Measurements from ENCODE around the gene FSHR.

FSHR gene, protein sequence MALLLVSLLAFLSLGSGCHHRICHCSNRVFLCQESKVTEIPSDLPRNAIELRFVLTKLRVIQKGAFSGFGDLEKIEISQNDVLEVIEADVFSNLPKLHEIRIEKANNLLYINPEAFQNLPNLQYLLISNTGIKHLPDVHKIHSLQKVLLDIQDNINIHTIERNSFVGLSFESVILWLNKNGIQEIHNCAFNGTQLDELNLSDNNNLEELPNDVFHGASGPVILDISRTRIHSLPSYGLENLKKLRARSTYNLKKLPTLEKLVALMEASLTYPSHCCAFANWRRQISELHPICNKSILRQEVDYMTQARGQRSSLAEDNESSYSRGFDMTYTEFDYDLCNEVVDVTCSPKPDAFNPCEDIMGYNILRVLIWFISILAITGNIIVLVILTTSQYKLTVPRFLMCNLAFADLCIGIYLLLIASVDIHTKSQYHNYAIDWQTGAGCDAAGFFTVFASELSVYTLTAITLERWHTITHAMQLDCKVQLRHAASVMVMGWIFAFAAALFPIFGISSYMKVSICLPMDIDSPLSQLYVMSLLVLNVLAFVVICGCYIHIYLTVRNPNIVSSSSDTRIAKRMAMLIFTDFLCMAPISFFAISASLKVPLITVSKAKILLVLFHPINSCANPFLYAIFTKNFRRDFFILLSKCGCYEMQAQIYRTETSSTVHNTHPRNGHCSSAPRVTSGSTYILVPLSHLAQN

DNA sequence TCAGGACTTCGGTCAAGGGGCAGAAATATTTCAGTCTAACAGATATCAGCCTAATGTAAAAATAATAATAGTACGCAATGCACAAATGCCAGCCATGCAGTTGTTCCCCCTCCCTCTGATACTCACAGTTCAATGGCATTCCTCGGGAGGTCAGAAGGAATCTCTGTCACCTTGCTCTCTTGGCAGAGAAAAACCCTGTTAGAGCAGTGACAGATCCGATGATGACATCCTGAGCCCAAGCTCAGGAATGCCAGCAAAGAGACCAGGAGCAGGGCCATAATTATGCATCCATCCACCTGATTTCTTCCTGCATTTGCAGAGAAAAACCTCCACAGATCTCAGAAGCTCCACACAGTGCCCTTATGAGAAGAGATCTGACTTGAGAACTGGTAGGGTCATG, at the start of gene FSHR:
FSHR (minus strand) TSS at position 376 of the 400 bp plus-strand sequence; CDS start at position 278, 98 bp downstream.
- DNase-seq, result no peak

DNA sequence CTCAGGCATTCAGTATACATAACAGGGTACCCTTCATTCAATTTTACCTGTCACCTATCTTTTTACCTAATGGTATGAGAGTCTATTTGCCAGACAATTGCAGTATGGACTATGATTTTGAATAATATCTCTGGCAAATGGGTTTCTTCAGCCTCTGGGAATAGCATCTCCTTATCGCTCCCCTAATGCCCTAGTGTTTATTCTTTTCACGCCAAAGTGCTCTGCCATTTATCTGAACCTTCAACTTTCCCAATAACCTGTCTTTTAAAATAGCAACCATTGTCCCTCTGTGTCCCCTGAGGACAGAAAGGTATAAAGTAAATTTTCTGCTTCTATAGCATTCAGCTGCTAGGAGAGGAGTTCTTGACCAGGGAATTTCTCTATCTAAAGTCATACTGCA, 45.0 kb upstream of the FSHR start:
- DNase-seq, result no peak

- no peak for DNase-seq
These were observed 40.4 kb upstream of the FSHR start for GRCh38 chr2:49194701-49195100.

- no peak for DNase-seq
These were observed 37.7 kb upstream of the FSHR start for GRCh38 chr2:49192036-49192435.

DNA sequence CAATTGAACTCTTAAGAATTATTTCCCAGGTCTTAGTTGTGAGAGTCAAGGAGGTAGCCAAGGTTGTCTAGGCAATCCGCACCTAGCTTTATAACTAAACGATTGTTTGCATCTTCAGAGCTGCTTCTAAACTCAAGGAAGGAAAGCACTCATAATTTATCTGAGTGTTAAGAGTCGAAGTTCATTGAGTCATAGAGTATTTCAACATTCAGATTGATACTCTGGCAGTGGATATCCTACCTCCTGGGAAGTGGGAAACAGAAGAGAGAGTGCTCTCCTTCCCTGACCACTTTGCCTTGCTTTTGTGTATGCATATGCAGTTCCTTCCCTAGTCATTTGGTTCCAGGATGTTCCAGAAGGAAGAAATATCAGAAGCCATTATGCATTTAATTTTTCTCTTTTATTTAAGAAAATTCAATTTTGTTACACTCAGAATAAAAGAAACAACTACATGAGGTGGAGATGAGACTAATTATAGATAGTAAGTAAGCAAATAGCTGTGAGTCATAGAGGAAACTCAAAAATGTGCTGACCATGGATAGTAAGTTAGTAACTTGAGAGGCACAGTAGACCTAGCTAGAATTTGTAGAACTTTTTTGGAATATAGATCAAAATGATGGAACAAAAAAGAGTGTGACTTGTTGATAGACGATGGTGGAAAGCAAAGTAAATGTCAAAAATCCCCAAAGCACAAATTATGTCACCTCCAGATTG, 35.4 kb upstream of the FSHR start:
- no peak for DNase-seq

- no peak for DNase-seq
These were observed 31.8 kb upstream of the FSHR start for GRCh38 chr2:49186050-49186648.

- no peak for DNase-seq
These were observed 24.3 kb upstream of the FSHR start for GRCh38 chr2:49178656-49179055.

DNA sequence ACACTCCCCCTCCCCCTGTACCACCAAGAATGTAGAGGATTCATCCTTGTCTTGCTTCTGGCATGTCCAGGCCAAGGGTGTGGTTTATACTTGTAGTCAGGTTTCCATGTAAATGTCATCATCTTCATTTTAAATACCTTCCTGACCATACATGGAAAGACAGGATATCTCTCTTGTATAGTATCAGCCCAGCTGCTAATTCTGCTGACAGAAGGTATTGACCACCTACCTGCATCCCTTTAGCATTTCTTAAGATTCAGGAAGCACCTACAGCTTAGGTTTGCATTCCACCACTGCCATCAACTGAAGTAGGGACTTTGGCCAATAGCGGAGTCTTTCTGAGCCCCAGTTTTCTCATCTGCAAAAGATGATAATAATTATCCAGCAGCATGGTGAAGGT, 22.9 kb upstream of the FSHR start:
- no peak for DNase-seq

- no peak for DNase-seq
These were observed 21.5 kb upstream of the FSHR start for GRCh38 chr2:49175831-49176230.

DNA sequence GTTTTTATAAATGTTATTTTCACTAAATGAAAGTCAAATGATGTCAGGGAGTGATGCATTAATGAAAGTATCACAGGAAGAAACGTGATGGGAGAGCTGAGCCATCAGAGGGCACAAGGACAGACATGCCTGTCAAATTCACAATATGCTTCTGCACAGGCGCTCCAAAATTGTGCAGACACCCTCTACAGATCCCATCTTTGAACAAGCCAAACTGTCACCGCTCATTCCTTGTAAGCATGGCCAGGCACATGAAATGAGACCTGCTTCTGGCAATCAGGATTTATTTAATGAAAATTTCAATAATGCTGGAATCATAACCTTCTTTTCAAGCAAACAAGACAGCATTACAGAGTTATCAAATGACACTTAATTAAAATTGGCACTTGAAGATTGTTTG, 20.4 kb upstream of the FSHR start:
- DNase-seq, result no peak

DNA sequence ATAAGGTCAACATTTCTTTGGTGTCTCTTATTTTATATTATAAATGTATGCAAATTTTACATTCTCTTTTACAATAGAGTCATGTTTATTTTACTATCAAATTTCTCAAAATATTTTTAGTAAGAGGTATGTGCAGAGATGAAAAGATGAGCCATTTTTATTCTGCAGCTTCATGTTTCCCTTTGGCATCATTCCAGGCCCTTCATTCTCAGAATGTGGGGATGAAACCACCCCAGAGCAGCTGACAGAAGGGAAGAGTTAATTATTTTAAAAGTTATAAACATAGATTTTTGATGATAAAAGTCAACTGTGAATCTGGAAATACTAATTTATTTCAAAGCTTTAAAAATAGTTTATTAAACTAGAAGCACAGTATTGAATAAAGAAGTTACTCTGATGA, 12.8 kb upstream of the FSHR start:
- no peak for DNase-seq

GRCh38 chr2:49165662-49166061, 11.3 kb upstream of the FSHR start:
- no peak for DNase-seq

- no peak for DNase-seq
These were observed 10.4 kb upstream of the FSHR start for GRCh38 chr2:49164729-49165128.

GRCh38 chr2:49162151-49162550, 7.8 kb upstream of the FSHR start:
- no peak for DNase-seq

GRCh38 chr2:49154891-49155290, 576 bp upstream of the FSHR start:
- DNase-seq, result no peak

- DNase-seq, result no peak
These were observed 1.1 kb downstream of the FSHR start for GRCh38 chr2:49153252-49153651.

GRCh38 chr2:49152824-49153223, 1.5 kb downstream of the FSHR start:
- DNase-seq, result no peak

DNA sequence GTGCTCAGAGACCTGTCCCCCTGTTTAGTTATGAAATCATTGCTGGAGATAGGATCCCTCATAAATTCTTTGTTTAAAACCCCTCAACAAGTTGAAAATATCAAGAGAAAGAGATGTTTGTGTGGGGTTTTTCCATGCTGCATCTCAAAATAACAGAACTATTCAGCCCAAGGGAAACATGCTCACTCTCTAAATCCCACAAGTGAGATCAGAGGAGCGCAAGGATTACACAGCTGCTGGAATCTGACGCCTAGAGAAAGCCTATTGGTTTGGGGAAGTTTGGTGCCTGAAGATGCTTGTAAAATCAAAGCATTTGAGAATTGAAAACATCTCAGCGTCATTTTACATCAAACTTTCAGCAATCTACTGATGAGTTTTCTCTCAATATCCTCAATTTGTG, 7.9 kb downstream of the FSHR start:
- no peak for DNase-seq

DNA sequence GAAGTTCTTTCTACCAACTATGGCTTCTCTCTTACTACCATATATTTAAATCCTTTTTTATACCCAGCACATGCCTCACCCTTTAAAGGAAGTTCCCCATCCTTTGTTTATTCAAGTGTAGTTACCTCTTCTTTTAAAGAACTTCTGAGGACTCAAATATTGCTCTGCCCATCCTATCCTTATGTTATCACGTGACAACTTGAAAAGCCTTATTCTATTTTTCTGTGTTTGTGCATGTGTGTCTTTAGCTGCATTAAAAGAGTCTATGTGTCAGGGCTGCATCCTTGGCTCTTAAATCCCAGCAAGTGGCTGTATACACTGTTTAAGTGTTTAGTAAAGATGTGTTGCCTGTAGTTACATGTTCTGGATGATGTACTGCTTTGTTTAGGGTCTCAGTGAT, 22.5 kb downstream of the FSHR start:
- no peak for DNase-seq

GRCh38 chr2:49129034-49129433, 25.3 kb downstream of the FSHR start:
- no peak for DNase-seq

DNA sequence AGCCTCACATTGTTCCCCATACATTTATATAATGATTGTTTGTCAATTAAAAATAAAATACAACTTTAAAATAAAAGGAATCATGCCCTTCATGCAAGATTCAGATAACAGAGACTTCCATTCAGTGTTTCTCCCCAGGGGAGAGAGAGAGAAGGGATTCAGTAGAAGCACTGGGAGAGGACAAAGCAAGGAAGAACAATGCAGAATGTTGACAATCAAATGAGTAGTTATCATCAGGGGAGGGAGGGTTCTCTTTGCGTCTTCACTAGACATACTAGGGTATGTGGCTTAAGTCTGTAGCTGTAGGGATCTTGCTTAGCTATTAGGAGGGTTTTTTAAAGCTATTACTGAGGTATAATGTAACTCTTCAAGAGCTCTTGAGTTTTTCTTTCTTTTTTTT, 30.7 kb downstream of the FSHR start:
- no peak for DNase-seq

- no peak for DNase-seq
These were observed 32.2 kb downstream of the FSHR start for GRCh38 chr2:49122107-49122506.

- no peak for DNase-seq
These were observed 41.3 kb downstream of the FSHR start for GRCh38 chr2:49113046-49113445.
